GM18520 (cell line): Measurements from ENCODE around the gene SLC6A13.

Source experiments
- ATAC-seq: cut with Tn5 transposase; IDR thresholded peaks from one replicate; pipeline ENCODE4 v1.9.1; 2021; ENCODE audit not compliant: unreplicated experiment

SLC6A13 gene

DNA sequence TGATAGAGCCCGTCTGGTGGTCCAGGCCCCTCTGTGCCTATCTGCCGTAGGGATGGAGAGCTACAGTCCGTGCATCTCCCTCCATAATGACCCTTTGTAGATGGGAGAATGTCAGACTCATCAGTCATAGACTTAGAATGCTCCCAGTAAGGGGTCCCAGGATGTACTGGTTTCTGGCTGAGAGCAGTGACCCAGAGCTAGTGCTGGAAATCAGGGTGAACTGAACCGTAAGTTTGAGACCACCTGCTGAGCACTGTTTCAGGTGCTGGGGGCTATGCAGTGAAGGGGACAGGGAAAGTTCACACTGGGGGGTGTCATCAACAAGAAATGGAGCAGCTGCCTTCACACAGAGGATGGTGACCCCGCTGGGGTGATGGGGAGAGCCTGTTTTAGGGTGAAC, 82.8 kb downstream of the SLC6A13 start:
- ATAC-seq, result no peak

DNA sequence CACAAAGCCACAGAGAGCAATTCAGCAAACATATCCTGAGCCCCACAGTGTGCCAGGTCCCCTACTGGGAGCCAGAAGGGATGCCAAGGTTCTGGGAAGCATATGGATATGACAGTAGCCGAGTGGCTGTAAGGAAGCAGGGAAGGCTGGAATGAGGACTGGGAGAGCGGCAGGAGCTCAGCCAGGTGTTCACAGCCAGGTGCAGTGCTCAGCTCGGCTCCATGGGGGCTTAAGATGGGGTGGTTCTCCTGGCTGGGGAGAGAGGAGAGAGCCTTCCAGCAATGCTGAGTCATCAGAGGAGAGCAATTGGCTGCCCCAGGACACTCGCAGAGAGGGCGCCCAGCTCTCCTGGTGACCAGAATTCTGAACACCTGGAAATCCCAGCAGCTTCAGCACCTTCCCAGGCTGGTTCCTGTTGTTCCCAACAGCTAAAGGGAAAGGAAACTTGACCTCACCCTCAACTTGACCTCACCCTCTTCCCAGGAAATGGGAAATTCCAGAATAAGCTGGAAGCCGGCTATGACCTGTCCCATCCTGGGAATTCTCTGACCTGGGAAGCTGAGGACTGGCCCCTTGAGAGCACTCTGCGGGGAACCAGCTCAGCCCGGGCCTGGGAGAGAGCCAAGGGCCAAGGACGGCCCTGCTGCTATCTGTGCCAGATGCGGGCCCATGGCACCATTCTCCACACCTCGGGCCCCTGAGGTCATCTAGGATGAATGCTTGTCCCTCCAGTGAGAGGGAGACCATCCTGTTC, 83.3 kb downstream of the SLC6A13 start:
- ATAC-seq, result no peak

DNA sequence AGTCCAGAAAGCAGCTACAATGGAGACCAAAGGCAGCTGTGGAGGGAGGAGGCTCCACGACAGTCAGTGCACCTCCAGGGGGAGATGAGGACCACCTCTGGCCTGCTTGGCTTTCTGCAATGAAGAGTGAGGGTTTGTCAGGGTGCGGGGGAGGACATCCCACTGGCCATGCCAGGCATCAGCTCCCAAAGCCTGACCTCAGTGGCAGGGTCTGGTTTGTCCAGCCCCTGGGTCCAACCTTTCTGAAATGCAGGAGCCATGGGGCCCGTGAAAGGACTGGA, 83.9 kb downstream of the SLC6A13 start:
- ATAC-seq, result no peak

DNA sequence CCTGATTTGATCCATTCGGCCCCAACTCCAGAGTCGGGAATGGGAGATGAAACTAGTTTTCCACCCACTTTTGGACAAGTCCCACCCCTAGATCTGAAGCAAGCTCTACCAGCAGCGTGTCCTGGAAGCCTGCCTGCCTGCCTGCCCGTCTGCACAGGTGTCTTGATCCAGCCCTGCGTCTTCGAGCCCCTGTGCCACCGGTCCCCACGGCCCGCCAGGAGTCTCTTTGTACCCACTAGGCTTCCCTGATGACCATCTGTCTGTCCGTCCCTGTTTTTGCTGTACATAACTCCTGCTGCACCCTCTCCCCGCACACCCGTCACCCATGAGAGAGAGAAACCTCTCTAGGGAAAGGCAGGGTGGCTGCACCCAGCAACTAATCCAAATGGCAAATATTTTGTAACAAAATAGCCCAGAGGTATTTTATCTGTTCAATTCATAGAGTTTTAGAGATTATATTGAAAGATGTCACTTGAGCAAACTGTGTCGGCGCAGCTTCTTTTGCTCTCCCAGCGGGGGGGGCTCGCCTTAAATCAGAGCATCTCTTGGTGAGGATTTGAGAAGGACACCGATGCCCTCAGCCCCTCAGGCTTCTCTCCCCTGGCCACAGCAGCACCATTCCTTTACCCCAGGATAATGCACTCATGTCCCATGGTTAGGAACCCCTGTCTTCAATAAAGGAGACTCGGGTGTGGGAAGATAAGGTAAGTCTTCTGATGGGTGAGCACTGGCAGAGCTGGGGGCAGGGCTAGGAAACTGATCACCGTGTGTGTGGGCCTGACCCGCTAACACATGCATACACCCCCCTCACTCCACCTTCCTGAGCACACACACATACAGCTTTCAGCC, 84.4 kb downstream of the SLC6A13 start:
- no peak for ATAC-seq

GRCh38 chr12:177336-177979, 85.2 kb downstream of the SLC6A13 start:
- no peak for ATAC-seq

DNA sequence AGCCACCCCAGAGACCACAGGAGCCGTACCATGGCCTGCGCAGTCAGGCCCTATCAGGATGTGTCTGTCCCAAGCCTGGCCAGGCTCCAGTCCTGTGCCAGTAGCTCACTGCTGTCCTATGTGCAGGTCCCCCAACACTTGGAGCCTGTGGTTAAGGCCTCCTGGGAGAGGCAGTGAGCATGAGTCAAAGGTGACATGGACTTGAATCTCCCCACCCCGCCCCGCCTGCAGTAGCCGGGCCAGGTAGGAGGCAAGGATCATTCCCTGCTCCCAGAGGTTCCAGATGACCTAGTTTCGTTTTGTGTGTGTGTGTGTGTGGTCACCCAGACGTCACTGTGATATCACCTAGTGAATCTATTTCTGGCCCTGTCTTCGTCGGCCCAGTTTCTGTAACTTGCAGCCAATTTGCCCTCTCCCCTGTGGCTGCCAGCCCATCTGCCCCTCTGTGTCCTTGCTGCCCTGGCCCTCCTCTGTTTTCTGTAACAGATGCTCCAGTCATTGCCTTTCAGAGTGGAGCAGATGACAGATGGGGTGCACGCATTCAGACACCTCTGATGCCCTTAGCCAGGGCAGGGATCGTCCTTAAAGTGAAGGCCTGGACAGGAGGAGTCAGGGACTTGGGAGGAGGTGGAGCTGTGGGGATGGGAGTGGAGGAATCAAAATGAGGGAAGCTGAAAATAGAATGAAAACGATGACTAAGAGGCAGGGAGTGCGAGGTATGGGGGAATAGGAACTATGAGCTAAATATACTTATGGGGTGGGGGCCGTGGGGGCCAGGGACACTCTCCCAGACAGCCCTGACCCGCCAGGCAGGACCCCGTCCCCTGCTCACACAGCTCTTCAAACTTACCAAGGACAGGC, 86.1 kb downstream of the SLC6A13 start:
- no peak for ATAC-seq

DNA sequence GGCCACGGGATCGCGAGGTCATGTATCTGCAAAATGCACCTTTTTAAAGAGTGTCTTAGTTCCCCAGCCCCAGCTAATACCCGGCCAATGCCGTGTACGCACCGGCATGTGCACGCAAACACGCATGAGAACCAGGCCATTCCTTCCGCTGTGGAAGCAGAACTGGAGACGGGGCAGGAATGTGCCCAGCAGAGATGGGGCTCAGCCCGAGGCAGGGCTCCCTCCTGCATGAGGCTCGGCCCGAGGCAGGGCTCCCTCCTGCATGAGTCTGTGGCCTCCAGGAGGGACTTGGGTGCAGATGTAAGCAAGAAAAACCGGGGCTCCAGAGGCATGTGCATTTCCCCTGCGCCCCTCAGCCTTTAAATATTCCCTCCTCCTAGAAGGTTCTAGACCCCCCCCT, 86.9 kb downstream of the SLC6A13 start:
- ATAC-seq, result no peak

GRCh38 chr12:175250-175649, 87.4 kb downstream of the SLC6A13 start:
- no peak for ATAC-seq

- ATAC-seq, result no peak
Observed at GRCh38 chr12:174596-174995, 88.0 kb downstream of the SLC6A13 start.

- no peak for ATAC-seq
Observed at GRCh38 chr12:174124-174523, 88.5 kb downstream of the SLC6A13 start.

DNA sequence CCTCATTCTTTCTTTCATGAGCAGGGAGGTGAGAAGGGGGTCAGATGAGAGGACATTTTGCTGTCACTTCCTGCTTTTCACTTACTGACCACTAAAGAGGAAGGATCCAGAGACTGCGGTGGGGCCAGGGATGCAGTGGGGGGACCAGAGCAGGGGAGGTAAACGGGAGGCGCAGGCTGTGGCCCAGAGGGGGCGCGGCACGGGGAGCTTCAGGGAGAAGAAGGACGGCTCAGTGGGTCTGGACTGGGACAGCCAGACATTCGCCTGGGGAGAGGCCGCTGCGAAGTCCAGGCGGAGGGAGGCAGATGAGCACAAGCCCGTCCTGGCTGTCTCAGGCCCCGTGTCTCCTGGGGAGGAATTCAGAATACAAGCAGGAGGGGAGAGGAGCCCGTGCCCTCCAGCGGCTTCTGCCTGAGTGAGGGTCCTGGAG, 89.9 kb downstream of the SLC6A13 start:
- no peak for ATAC-seq

- no peak for ATAC-seq
Observed at GRCh38 chr12:171743-172676, 90.6 kb downstream of the SLC6A13 start.

GRCh38 chr12:171276-171675, 91.4 kb downstream of the SLC6A13 start:
- no peak for ATAC-seq
